GM12874 (cell line): ENCODE data around the gene GALNT2.

Experiments used
- TF ChIP-seq, protein P1 (sequence below): IDR thresholded peaks from 2 replicates; pipeline ENCODE4 v1.5.1; 2011; ENCODE audit warnings: low read depth, mild to moderate bottlenecking, control low read depth, low read length, moderate library complexity; ENCODE audit not compliant: insufficient read depth

Gene GALNT2

DNA sequence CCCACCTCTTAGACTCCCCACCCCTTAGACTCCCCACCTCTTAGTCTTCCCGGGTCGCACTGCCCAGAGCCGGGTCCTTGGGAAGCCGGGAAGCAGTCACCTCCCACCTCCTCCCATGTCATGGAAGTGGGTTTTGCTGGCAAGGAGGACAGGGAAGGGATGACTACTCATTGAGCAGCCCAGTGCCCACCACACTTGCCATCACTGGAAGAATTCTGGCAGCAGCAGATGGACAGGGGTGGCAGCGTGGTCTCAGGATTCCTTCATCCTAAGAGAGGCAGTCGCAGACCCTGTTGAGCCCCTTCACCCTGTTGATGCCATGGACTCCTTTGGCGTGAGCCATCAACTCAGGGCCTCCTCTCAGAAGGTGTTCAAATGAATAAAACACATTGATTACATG is 218.3 kb downstream of the GALNT2 start:
- TF ChIP-seq, protein P1, sequence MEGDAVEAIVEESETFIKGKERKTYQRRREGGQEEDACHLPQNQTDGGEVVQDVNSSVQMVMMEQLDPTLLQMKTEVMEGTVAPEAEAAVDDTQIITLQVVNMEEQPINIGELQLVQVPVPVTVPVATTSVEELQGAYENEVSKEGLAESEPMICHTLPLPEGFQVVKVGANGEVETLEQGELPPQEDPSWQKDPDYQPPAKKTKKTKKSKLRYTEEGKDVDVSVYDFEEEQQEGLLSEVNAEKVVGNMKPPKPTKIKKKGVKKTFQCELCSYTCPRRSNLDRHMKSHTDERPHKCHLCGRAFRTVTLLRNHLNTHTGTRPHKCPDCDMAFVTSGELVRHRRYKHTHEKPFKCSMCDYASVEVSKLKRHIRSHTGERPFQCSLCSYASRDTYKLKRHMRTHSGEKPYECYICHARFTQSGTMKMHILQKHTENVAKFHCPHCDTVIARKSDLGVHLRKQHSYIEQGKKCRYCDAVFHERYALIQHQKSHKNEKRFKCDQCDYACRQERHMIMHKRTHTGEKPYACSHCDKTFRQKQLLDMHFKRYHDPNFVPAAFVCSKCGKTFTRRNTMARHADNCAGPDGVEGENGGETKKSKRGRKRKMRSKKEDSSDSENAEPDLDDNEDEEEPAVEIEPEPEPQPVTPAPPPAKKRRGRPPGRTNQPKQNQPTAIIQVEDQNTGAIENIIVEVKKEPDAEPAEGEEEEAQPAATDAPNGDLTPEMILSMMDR: no peak

DNA sequence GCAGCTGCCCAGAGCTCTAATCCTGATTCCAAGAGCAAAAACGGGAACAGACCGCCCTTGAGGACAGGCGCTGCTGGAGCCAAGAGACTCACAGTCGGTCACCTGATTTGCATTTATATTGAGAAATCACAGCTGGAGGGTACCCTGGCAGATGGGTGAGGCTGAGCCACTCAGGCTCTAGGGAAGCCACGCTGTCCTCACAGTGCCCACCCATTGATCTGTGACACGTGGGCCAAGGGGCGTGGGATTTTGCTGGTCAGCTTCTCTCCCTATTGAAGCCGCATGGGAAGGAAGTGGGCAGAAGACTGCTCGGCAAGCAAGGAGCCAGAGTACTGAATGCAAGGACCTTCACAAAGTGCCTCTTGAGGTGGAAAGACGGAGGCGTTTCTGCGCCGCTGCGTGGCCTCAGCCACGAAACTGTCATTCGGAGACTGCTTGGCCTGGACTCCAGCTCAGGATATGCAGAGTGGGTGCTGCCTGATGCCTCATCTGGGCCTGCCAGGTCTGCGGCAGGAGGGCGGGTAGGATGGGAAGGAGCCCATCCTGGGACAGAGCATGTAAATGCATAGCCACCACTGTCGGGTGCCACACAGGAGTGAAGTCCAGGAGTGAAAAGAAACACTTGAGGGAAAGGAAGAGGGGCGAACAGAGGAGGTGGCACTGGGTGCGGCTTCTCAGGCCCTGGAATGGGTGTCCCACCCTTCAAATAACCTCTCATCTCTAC is 219.3 kb downstream of the GALNT2 start:
- TF ChIP-seq, protein P1: no peak

DNA sequence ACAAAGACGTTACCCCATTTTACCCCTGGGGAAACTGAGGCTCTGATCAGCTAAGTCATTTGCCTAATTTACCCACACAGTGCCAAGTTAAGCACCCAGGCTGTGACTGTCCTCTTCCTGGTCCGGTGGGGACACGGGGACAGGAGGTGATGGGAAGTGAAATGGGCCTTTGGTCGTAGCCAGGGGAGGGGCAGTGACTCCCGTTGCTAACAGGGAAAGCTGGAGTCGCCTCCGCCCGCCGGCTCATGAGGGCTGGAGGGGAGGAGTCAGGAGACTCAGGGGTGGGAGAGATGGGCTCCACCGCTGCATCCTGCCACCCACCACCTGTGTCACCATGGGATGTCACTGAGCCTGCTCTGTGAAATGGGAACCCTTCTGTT is 219.8 kb downstream of the GALNT2 start:
- TF ChIP-seq, protein P1: no peak

DNA sequence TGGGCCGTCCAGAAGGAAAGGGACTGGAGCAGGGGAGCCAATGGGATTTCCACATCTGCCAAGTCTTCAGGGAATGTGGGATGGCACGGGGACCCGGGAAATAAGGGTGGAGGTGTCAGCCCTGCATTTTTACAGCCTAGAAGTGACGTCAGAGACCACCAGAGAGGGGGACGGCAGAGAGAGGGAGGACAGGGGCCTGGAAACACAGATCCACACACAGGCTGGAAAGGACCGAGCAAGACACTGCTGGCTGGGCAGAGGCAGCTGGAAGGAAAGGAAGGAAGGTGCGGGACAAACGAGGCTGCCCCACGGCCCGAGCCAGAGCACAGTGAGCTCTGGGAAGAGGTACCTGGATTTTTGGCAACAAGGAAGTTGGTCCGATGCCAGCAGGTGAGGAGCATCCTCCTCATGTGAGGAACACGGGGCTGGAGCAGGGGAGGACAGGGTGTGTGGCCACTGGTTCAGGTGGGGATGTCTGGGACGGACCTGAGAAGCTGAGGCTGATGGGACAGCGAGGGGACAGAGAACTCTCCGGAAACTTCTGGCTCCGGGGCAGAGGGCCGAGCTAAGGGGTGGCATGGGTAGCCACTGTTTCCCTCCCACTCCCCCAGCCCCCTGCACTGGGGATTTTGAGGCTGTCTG is 220.8 kb downstream of the GALNT2 start:
- TF ChIP-seq, protein P1: no peak

DNA sequence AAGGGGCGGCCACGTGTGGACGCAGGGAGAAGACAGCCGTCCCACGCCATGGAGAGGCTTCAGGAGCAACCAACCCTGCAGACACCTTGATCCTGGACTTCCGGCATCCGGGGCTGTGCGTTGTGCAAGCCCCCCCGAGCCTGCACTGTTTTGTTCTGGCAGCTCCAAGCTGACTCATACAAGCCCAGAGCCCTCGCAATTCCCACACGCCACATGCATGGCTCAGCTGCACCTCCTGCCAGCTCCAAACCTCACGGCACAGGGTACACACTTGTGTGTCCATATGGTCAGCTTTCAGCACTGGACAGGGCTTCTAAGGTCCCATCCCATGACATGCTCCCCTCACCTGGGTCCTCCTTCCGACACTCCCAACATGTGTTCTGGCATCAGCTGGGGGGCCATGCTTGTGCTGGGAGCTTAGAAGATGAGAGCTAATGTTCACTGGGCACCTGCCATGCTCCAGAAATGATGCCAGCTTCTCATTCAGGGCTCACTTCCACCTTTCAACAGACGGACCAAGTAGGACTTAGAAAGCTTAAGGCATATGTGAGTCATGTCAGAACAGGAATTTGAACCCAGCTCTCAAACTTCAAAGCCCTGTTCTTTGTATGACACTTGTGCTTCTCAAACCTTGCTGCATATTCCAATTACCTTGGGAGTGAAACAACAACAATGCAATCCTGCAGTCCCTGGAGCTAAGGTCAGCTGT is 221.8 kb downstream of the GALNT2 start:
- TF ChIP-seq, protein P1: no peak

DNA sequence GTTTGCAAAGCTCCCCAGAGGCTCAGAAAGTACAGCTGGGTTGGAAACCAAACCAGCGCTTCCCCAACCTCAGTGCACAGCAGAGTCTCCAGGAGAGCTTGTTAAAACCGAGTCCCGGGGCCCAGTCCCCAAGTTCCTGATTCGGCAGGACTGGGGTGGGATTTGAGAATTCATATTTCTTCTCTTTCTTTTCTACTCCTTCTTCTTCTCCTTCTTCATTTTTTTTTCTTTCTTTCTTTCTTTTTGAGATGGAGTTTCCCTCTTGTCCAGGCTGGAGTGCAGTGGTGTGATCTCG is 222.3 kb downstream of the GALNT2 start:
- TF ChIP-seq, protein P1: no peak

DNA sequence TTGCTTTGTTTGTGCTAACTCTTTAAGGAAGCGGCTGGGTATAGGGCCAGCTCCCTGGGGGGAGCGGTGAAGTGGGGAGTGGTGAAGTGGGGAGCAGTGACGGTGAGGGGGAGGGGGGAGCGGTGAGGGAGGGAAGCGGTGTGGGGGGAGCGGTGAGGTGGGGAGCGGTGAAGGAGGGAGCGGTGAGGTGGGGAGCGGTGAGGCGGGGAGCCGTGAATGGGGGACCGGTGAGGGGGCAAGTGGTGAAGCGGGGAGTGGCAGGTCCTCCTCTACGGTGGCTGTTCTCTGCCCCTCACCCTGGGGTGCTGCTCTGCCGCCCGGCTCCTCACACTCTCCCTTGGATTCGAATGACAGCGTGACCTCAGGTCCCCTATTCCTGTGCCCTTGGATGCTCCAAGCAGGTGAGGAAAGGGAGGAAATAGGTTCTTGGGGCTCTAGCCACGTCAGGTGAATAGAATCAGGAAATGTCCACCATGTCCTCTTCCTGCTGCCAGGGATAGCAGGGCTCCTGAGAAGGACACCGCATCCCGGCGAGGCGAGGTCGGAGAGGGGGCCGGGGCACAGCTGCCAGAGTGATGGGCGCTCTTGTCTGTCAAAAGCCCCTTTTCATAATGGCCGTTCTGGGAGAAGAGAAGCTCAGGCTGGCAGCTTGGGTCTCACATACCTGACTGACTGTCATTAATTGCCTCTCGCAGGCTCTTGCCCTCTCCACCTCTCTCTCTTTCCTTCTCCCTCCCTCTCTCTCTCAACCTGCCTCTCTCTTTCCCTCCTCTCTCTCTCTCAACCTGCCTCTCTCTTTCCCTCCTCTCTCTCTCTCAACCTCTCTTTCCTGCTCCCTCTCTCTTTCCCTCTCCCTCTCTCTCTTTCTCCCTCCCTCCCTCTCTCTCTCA is 224.9 kb downstream of the GALNT2 start:
- TF ChIP-seq, protein P1: no peak
